Measurements from ENCODE around the gene CRACR2B. TPM values are rescaled to one million over a fixed set of nuclear protein-coding genes. Genes with fewer than 3 reads are reported as not detected.

The CRACR2B gene
- total RNA-seq, 2 experiments from 2014 or later = 2.9 to 3.4 TPM

GRCh38 chr11:793556-793955, 34.2 kb upstream of the CRACR2B start:
- ChIA-PET CTCF (interaction anchor here (1.0 kb wide), 1 partner anchor 13 kb away, joined by 3 read pairs; no protein-coding TSS in a partner anchor), POLR2A (interaction anchor here (0.8 to 0.9 kb wide), 2 partner anchors 16 to 17 kb away, joined by 3 read pairs; partner anchors contain the start of genes GATD1 and RPLP2)

GRCh38 chr11:794013-794765, 33.5 kb upstream of the CRACR2B start:
- CTCF ChIA-PET = interaction anchor here (0.5 to 1.0 kb wide), 2 partner anchors 13 to 230 kb away, joined by 3 read pairs; no protein-coding TSS in a partner anchor
- POLR2A ChIA-PET = interaction anchor here (0.9 kb wide), 1 partner anchor 17 kb away, joined by 3 read pairs; the partner anchor contains the start of gene GATD1

GRCh38 chr11:794766-795633, 32.7 kb upstream of the CRACR2B start:
- CTCF ChIA-PET = interaction anchor here (0.9 kb wide), 1 partner anchor 49 kb away, joined by 3 read pairs; no protein-coding TSS in a partner anchor
- POLR2A ChIA-PET = interaction anchor here (0.5 kb wide), 1 partner anchor 16 kb away, joined by 5 read pairs; no protein-coding TSS in a partner anchor

GRCh38 chr11:795634-796564, 31.8 kb upstream of the CRACR2B start:
- POLR2A ChIA-PET = interaction anchor here (0.5 to 0.9 kb wide), 2 partner anchors 15 to 47 kb away, joined by 3 to 5 read pairs; no protein-coding TSS in a partner anchor
- CTCF ChIA-PET = interaction anchor here (0.8 to 2.6 kb wide), 3 partner anchors 19 to 50 kb away, joined by 3 to 10 read pairs (median 4); partner anchors contain the start of gene GATD1

GRCh38 chr11:796565-797295, 31.0 kb upstream of the CRACR2B start:
- ChIA-PET POLR2A (interaction anchor here (0.6 to 0.9 kb wide), 3 partner anchors 13 to 48 kb away, joined by 3 to 4 read pairs (median 3); partner anchors contain the start of gene RPLP2), CTCF (interaction anchor here (0.8 to 2.6 kb wide), 2 partner anchors 20 to 29 kb away, joined by 4 to 10 read pairs; partner anchors contain the start of gene GATD1)

DNA sequence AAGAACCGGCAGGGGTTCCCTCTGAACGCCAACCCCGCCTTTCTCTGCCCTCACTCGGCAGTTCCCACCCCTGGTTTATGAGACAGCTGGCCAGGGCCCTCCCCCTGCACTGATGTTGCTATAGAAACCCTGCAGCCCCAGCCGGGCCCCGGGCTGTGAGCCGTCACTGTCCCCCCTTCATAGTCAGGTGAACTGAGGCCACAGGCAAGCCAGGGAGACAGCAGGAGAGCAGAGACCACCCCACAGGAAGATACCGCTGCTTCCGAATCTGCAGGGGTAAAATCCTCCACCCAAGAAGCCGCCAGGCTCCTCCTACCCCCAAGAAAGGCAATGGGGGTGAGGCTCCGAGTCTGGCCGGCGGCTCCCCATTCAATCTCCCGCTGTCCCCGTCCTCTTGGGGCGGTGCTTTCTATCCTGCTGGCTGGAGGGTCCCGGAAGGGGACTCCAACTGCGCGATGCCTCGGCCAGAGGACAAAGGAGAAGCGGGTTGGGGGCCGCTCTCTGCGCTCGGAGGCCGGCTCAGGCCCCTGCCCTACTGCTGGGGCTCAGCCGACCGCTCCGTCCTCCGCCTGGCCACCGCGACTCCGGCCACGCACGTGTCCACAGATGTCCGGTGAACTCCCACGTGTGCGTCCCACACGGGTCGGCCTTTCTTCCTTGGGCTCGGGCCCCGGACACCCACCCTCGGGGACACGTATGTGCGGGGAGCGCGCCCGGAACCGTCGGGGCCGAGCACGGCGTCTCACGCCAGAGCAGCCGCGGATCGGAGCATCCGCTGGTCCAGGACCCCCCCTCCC, 30.2 kb upstream of the CRACR2B start:
- ChIA-PET POLR2A (interaction anchor here (0.6 to 0.8 kb wide), 2 partner anchors 12 to 13 kb away, joined by 3 to 4 read pairs; partner anchors contain the start of gene RPLP2), CTCF (interaction anchor here (2.6 kb wide), 1 partner anchor 20 kb away, joined by 10 read pairs; the partner anchor contains the start of gene GATD1)

DNA sequence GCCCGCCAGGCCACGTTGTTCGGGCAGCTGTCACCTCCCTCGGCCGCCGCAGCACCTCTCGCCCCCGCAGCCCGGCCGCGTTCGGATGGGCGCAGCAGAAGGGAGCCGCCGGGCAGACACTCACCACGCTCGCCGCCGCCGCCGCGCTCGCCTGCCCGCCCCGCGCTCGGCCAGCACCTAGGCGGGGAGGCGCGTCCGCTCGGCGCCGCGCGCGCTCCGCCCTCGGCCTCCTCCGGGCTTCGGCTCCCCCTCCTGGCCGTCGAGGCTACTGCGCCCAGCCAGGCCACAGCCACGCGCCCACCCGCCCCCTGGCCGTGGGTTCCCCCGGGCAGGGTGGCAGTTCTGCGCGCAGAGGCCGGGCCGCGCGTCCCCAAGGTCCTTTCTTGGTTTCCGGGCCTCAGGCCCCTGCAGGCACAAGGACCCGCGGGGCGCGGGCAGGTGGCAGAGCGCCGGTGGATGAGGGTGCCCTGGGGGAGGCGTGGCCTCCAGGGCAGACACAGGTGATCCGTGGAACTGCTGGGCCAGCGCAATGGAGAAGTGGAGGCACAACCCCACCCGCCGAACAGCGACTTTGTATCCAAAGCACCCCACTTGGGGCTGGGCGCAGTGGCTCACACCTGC, 29.5 kb upstream of the CRACR2B start, which contains the start of gene SLC25A22:
Gene SLC25A22 (minus strand): TSS at position 189 of the 621 bp plus-strand sequence. CDS start 3,275 bp downstream, outside the sequence.
- POLR2A ChIA-PET = no interaction called here
- CTCF ChIA-PET = interaction anchor here (1.0 to 2.6 kb wide), 3 partner anchors 9 to 34 kb away, joined by 3 to 10 read pairs (median 5); partner anchors contain the start of genes CD151 and GATD1

DNA sequence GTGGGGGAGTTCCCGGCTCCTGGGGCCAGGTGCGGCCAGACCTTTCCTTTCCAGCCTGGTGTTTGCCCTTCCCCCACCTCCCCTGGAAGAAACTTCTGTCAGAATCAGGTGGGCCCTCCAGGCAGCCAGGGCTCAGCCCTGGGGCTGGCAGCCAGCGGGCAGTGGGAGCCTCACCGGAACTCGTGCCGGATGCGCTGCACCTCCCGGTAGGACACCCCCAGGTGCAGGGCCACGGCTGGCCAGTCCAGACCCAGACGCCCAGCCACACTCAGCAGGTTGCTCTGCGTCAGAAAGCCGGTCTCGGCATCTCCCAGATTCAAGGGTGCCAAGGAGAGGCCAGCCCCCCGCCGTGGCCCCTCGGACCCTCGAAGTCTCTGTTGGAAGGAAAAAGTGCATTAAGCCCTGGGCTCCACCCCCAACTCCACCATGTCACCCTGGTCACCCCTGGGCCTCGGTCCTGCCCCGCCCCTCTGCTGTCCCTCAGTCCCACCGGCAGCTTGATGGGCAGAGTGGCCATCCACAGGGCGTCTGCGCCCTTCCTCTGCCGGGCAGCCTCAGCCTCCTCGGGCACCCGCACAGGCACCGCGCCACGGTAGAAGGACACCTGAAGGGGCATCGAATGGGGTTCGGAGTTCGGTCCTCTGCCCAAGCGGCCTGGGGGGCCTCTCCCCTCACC, 27.9 kb upstream of the CRACR2B start:
- ChIA-PET CTCF (interaction anchor here (1.0 kb wide), 1 partner anchor 8 kb away, joined by 5 read pairs; no protein-coding TSS in a partner anchor), POLR2A (no interaction called here)

DNA sequence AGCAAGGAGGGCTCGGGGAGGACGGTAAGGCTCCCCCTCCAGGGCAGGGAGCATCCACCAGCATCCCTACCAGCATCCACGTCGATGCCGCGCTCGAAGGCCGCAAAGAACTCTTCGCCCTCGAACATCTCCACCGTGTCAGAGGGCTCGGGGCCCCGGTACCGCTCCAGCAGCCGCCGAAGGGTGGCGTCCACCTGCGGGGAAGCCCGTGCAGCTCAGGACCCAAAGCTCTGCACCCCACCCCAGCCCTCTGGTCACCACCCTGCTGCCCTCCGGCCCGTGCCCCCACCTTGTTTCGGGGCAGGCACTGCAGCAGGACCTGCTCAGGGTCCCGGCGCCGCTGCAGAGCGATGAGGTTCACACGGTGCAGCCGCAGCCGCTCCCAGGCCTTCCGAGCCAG, 27.2 kb upstream of the CRACR2B start:
- POLR2A ChIA-PET = no interaction called here
- CTCF ChIA-PET = no interaction called here

DNA sequence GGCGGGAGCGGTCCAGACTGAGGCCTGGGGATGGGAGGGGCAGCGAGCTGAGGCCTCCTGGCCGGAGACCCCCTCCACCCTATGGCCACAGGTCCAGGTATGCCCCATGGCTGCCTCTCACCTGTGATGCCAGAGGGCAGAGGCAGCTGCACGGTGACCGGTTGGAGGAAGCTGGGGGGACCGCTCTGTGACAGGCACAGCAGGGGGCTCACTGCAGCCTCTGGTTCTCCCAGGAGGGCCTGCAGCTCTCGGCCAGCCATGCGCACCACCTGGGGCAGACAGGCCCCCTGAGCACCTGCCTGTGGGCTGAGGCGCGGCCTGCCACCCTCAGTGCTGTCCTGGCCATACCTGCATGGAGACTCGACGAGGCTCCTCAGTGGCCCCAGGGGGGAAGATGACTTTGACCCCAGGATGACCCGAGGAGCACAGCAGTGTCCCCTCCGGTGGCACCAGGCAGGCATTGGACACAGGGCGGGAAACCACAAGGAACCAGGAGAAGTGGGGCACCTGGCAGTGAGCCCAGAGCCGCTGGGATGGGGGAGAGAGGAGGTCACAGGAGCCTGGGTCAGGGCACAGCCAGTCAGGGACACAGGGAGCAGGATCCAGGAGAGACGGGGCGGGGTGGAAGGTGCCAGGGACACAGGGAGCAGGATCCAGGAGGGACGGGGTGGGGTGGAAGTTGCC, 26.5 kb upstream of the CRACR2B start:
- ChIA-PET POLR2A (no interaction called here), CTCF (no interaction called here)

- ChIA-PET POLR2A (no interaction called here), CTCF (no interaction called here)
Observed at GRCh38 chr11:802018-802617, 25.6 kb upstream of the CRACR2B start.

DNA sequence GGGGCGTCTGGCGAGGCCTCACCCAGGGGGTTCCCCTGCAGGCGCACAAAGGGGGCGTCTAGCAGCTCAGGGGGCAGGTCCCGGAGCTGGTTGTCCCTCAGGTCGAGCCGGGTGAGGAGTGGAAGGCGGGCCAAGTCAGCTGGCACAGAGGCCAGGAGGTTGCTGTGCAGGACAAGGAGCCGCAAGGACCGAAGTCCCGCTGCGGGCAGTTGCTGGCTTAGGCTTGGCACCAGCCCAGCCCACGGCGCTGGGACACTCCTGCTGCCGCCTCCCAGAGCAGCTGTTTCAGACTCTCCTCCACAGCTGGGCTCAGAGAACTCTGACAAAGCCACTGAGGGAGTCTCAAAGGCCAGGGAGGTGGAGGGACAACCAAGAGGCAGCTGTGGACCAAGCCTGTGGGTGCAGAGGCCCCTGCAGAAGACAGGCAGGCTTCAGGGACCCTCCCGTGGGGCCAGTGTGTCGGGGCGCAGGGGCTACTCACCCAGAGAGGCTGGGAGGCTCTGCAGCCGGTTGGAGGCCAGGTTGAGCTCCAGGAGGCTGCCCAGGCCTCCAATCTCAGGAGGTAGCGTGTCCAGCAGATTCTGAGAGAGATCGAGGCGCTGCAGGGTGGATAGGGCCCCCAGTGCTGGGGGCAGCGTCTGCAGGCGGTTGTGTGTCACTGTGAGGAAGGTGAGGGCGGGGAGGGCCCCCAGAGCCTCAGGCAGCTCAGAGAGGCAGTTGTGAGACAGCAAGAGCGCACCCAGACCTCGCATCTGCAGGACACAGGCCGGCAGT, 24.8 kb upstream of the CRACR2B start:
- ChIA-PET POLR2A (interaction anchor here (0.6 kb wide), 1 partner anchor 8 kb away, joined by 5 read pairs; no protein-coding TSS in a partner anchor), CTCF (no interaction called here)

GRCh38 chr11:803467-803742, 24.3 kb upstream of the CRACR2B start:
- ChIA-PET POLR2A (interaction anchor here (0.6 kb wide), 1 partner anchor 8 kb away, joined by 5 read pairs; no protein-coding TSS in a partner anchor), CTCF (interaction anchor here (1.1 kb wide), 1 partner anchor 37 kb away, joined by 3 read pairs; no protein-coding TSS in a partner anchor)

Measured in activated CD8-positive, alpha-beta memory T cell treated with anti-CD3 and anti-CD28 coated beads for 36 hours (primary cell).